Gastrocnemius medialis (tissue), 4 donors: ENCODE results near the gene PTPRM. TPM values are rescaled to one million over a fixed set of nuclear protein-coding genes. Genes with fewer than 3 reads are reported as not detected.

Source experiments
- ATAC-seq, 2 donors: fragments of 150-250 bp; one replicate each; pipeline ENCODE4 v1.9.1; 2016
- DNase-seq, 2 donors: peaks; one replicate each; pipeline ENCODE4 v3.0.0-alpha.2; 2019
- H3K27ac ChIP-seq, 4 donors: fragments of 200-600 bp; sonication (generic); 1 replicate in 1 of 4; 2 replicates in 3 of 4; pipeline ENCODE4 v1.5.1; 2016 to 2018; ENCODE audit warnings: mild to moderate bottlenecking in 2 of 4, moderate library complexity in 1 of 4
- H3K27me3 ChIP-seq, 3 donors: fragments of 200-600 bp; sonication (generic) in 2 of 3; 1 replicate in 1 of 3; 2 replicates in 2 of 3; pipeline versions ENCODE4 v1.5.1 to v1.6.0; 2016 to 2019; ENCODE audit warnings: mild to moderate bottlenecking in 1 of 3, moderate library complexity in 1 of 3
- H3K36me3 ChIP-seq, 2 donors: fragments of 200-600 bp; sonication (generic) in 1 of 2; one replicate each; pipeline ENCODE4 v1.5.1; 2017 to 2018
- H3K4me1 ChIP-seq, 2 donors: fragments of 200-600 bp; sonication (generic) in 1 of 2; one replicate each; pipeline ENCODE4 v1.5.1; 2016 to 2017; ENCODE audit warnings: mild to moderate bottlenecking in 2 of 2
- H3K4me3 ChIP-seq, 4 donors: fragments of 200-600 bp; sonication (generic) in 3 of 4; 1 replicate in 1 of 4; 2 replicates in 3 of 4; pipeline ENCODE4 v1.5.1; 2016 to 2019; ENCODE audit warnings: mild to moderate bottlenecking in 2 of 4
- H3K9me3 ChIP-seq, 3 donors: fragments of 200-600 bp; sonication (generic) in 2 of 3; 1 replicate in 1 of 3; 2 replicates in 2 of 3; pipeline ENCODE4 v1.5.1; 2016 to 2019
- CTCF ChIP-seq, 5 experiments: fragments of 450-650 bp in 3 of 5; fragments of 200-600 bp in 2 of 5; sonication (generic) in 2 of 5; IDR thresholded peaks in 4 of 5; conservative IDR thresholded peaks in 1 of 5; 1 replicate in 4 of 5; 2 replicates in 1 of 5; pipeline ENCODE4 v1.5.1; 2016 to 2019; ENCODE audit warnings: antibody characterized with exemption in 5 of 5, mild to moderate bottlenecking in 3 of 5, moderate library complexity in 3 of 5
- POLR2A ChIP-seq, 2 donors: fragments of 450-650 bp; IDR thresholded peaks; one replicate each; pipeline ENCODE4 v1.6.1; 2017; ENCODE audit warnings: antibody characterized with exemption in 2 of 2, mild to moderate bottlenecking in 2 of 2, moderate library complexity in 2 of 2
- in situ Hi-C, 4 donors: fragments of 200-750 bp; cut with MboI; loops; one replicate each; pipeline versions ENCODE4 v1.15.0 to v1.8.0; 2017; ENCODE audit warnings: low sequenced_read_pairs in 4 of 4
- intact Hi-C: fragments of 100-400 bp; cut with DNase I; formaldehyde crosslinking; loops from one replicate; pipeline ENCODE4 v1.15.1; 2023; ENCODE audit warnings: low total_unique reads
- total RNA-seq, 4 donors: library from RNA; depleted of rRNA; stranded (reverse); fragments of >200 nt; gene quantifications; one replicate each; pipeline versions ENCODE4 v1.1.0 to v1.2.3, GENCODE V29; 2016

Gene PTPRM
- total RNA-seq, 4 donors from 2014 or later = 52.6 to 79.3 (median 63.8) TPM

- Histone ChIP-seq H3K27ac (peak overlapping the region in 1 of 4 donors; percentile 54), H3K9me3 (no peaks in the 10 kb centered on the region), H3K36me3 (no peaks in the 10 kb centered on the region), H3K4me3 (no peak overlapping the region), H3K4me1 (peaks cover 0 to 11% of the 10 kb centered on the region in 2 donors), H3K27me3 (no peaks in the 10 kb centered on the region)
- no peak for TF ChIP-seq POLR2A (IDR thresholded peaks at IDR 0.05)
- no peak for TF ChIP-seq CTCF (IDR thresholded peaks at IDR 0.05 in 4 of 5, conservative IDR thresholded peaks at IDR 0.05 in 1 of 5)
- intact Hi-C loops = no loop called here
- DNase-seq (no peak), ATAC-seq (peak in 1 of 2 donors; percentile 51)
- in situ Hi-C loops = no loop called here
These were observed 596.3 kb downstream of the PTPRM start for GRCh38 chr18:8163286-8163959.

- DNase-seq = no peak
- peaks cover 0 to 11% of the 10 kb centered on the region in 2 donors for H3K4me1 ChIP-seq
- H3K9me3 ChIP-seq = no peaks in the 10 kb centered on the region
- H3K4me3 ChIP-seq = no peak overlapping the region
- H3K27ac ChIP-seq = no peak overlapping the region
- H3K36me3 ChIP-seq = no peaks in the 10 kb centered on the region
- in situ Hi-C loops = no loop called here
- H3K27me3 ChIP-seq = no peaks in the 10 kb centered on the region
- ATAC-seq = no peak
- TF ChIP-seq CTCF (IDR thresholded peaks at IDR 0.05 in 4 of 5, conservative IDR thresholded peaks at IDR 0.05 in 1 of 5) = no peak
- TF ChIP-seq POLR2A (IDR thresholded peaks at IDR 0.05) = no peak
- intact Hi-C loops = no loop called here
These were observed 598.0 kb downstream of the PTPRM start for GRCh38 chr18:8165095-8165494.

- Histone ChIP-seq H3K4me1 (peaks cover 0 to 11% of the 10 kb centered on the region in 2 donors), H3K27me3 (no peaks in the 10 kb centered on the region), H3K9me3 (no peaks in the 10 kb centered on the region), H3K4me3 (no peak overlapping the region), H3K36me3 (no peaks in the 10 kb centered on the region), H3K27ac (no peak overlapping the region)
- in situ Hi-C loops = no loop called here
- DNase-seq (no peak), ATAC-seq (no peak)
- TF ChIP-seq CTCF (IDR thresholded peaks at IDR 0.05 in 4 of 5, conservative IDR thresholded peaks at IDR 0.05 in 1 of 5) (no peak), POLR2A (IDR thresholded peaks at IDR 0.05) (no peak)
- intact Hi-C loops = no loop called here
These were observed 599.9 kb downstream of the PTPRM start for GRCh38 chr18:8167026-8167425.

GRCh38 chr18:8167673-8168072 is 600.6 kb downstream of the PTPRM start:
- Histone ChIP-seq H3K4me1 (peaks cover 0 to 9% of the 10 kb centered on the region in 2 donors), H3K4me3 (no peak overlapping the region), H3K27ac (no peak overlapping the region), H3K27me3 (no peaks in the 10 kb centered on the region), H3K36me3 (no peaks in the 10 kb centered on the region), H3K9me3 (no peaks in the 10 kb centered on the region)
- DNase-seq = no peak
- intact Hi-C loops (no loop called here), in situ Hi-C loops (no loop called here)
- ATAC-seq = no peak
- TF ChIP-seq POLR2A (IDR thresholded peaks at IDR 0.05) (no peak), CTCF (IDR thresholded peaks at IDR 0.05 in 4 of 5, conservative IDR thresholded peaks at IDR 0.05 in 1 of 5) (no peak)

- Histone ChIP-seq H3K9me3 (no peaks in the 10 kb centered on the region), H3K27ac (no peak overlapping the region), H3K36me3 (no peaks in the 10 kb centered on the region), H3K4me1 (peaks cover 3 to 7% of the 10 kb centered on the region in 2 donors), H3K27me3 (no peaks in the 10 kb centered on the region), H3K4me3 (no peak overlapping the region)
- in situ Hi-C loops = no loop called here
- DNase-seq = no peak
- intact Hi-C loops = no loop called here
- ATAC-seq = no peak
- TF ChIP-seq CTCF (IDR thresholded peaks at IDR 0.05 in 4 of 5, conservative IDR thresholded peaks at IDR 0.05 in 1 of 5) = no peak
- TF ChIP-seq POLR2A (IDR thresholded peaks at IDR 0.05) = no peak
These were observed 602.6 kb downstream of the PTPRM start for GRCh38 chr18:8169722-8170121.
